ENCODE results near the gene TBXA2R.
"Not testable (repeated sequence)": the region's sequence is repeated elsewhere in the genome, so short reads cannot be mapped to it uniquely, and the experiment has no call there.

Gene TBXA2R

GRCh38 chr19:3641515-3642269, 35.0 kb upstream of the TBXA2R start:
- DNase-seq (ENCODE audit: low read depth in 1 of 2, low spot score in 1 of 2) = no peak

GRCh38 chr19:3639479-3639878, 32.8 kb upstream of the TBXA2R start:
- DNase-seq (ENCODE audit: low read depth in 1 of 2, low spot score in 1 of 2) = no peak

GRCh38 chr19:3638208-3639193, 31.8 kb upstream of the TBXA2R start:
- DNase-seq (ENCODE audit: low read depth in 1 of 2, low spot score in 1 of 2) = no peak

- DNase-seq (ENCODE audit: low read depth in 1 of 2, low spot score in 1 of 2) = no peak
Observed at GRCh38 chr19:3637621-3638020, 30.9 kb upstream of the TBXA2R start.

GRCh38 chr19:3636962-3637361, 30.3 kb upstream of the TBXA2R start:
- DNase-seq (ENCODE audit: low read depth in 1 of 2, low spot score in 1 of 2) = no peak

- no peak for DNase-seq (ENCODE audit: low read depth in 1 of 2, low spot score in 1 of 2)
Observed at GRCh38 chr19:3636506-3636905, 29.8 kb upstream of the TBXA2R start.

- no peak for DNase-seq (ENCODE audit: low read depth in 1 of 2, low spot score in 1 of 2)
Observed at GRCh38 chr19:3634496-3635045, 27.9 kb upstream of the TBXA2R start.

- DNase-seq (ENCODE audit: low read depth in 1 of 2, low spot score in 1 of 2) = no peak
Observed at GRCh38 chr19:3633559-3633988, 26.9 kb upstream of the TBXA2R start.

- no peak for DNase-seq (ENCODE audit: low read depth in 1 of 2, low spot score in 1 of 2)
Observed at GRCh38 chr19:3632739-3633558, 26.3 kb upstream of the TBXA2R start.

- DNase-seq (ENCODE audit: low read depth in 1 of 2, low spot score in 1 of 2) = no peak
Observed at GRCh38 chr19:3632098-3632497, 25.4 kb upstream of the TBXA2R start.

GRCh38 chr19:3631053-3631861, 24.6 kb upstream of the TBXA2R start:
- DNase-seq (ENCODE audit: low read depth in 1 of 2, low spot score in 1 of 2) = no peak

GRCh38 chr19:3628766-3629165, 22.1 kb upstream of the TBXA2R start:
- not testable (repeated sequence) for DNase-seq (ENCODE audit: low read depth in 1 of 2, low spot score in 1 of 2)

- no peak for DNase-seq (ENCODE audit: low read depth in 1 of 2, low spot score in 1 of 2)
Observed at GRCh38 chr19:3627351-3627723, 20.7 kb upstream of the TBXA2R start.

- peak; percentile 96 for DNase-seq (ENCODE audit: low read depth in 1 of 2, low spot score in 1 of 2)
Observed at GRCh38 chr19:3626473-3627350, 20.0 kb upstream of the TBXA2R start, which contains the start of gene CACTIN. Gene CACTIN, minus strand, starts transcription at chr19:3626790. Its CDS starts 28 bp downstream, at chr19:3626762.

GRCh38 chr19:3625996-3626472, 19.4 kb upstream of the TBXA2R start:
- DNase-seq (ENCODE audit: low read depth in 1 of 2, low spot score in 1 of 2) = no peak

GRCh38 chr19:3623716-3624115, 17.0 kb upstream of the TBXA2R start:
- DNase-seq (ENCODE audit: low read depth in 1 of 2, low spot score in 1 of 2) = no peak

- no peak for DNase-seq (ENCODE audit: low read depth in 1 of 2, low spot score in 1 of 2)
Observed at GRCh38 chr19:3622224-3622623, 15.5 kb upstream of the TBXA2R start.

- DNase-seq (ENCODE audit: low read depth in 1 of 2, low spot score in 1 of 2) = no peak
Observed at GRCh38 chr19:3621689-3622088, 15.0 kb upstream of the TBXA2R start.

Measured in activated T-helper 1 cell treated with anti-CD3 and anti-CD28 coated beads, Interleukin-2, amount 50 U/mL, for 16 hours (primary cell).